NCI-H2107 treated with DMSO at 0.1 percent for 48 hours (cell line): ENCODE data around the gene POU3F2.

Experiments
- DNase-seq: peaks from one replicate; lab custom pipeline; 2025; ENCODE audit not compliant: unreplicated experiment; lab: John Stamatoyannopoulos, UW

The POU3F2 gene

DNA sequence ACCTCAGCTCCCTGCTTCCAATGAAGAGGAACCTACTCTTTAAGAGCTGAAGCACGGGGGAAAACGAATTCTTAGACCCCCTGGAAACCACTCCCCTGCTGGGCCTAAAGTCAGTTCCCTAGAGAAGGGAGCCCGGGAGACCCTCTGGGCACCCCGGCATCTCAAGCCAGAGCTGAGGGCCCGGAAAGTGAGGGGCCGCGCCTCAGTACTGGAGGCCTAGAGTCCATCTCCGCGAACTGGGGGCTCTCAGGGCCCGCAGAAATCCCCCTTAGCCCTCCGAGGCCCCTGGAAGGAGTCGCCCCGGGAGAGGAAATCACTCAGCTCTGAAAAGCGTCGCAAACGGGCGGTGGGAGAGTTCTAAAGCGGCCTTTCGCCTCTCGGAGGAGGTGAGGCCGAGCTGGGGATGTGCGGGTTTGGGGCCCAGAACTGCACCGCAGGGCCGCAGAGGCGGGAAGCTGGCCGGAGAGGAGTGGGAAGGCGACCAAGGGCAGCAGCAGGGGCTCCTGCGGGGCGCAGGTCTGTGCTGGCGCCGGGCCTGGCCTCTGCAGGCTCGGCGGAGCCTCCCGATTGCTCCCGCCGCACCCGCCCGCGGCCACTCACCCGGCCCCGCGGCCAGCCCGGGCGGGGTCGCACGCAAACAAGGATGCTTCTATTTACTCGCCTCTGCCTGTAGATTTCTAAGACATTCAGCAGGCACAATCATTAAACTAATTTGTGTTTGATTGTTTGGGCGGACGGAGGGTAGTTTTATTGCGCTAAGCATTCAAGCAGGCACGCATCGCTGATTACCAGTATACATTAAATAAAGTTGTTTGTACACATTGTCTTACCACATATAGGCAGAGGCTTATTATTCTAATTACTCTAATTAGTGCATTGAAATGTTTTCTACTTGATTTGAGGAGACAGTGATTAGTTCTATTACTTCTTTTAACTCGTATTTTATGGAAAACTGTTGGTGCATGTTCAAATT, 9.2 kb downstream of the POU3F2 start:
- DNase-seq: no peak

DNA sequence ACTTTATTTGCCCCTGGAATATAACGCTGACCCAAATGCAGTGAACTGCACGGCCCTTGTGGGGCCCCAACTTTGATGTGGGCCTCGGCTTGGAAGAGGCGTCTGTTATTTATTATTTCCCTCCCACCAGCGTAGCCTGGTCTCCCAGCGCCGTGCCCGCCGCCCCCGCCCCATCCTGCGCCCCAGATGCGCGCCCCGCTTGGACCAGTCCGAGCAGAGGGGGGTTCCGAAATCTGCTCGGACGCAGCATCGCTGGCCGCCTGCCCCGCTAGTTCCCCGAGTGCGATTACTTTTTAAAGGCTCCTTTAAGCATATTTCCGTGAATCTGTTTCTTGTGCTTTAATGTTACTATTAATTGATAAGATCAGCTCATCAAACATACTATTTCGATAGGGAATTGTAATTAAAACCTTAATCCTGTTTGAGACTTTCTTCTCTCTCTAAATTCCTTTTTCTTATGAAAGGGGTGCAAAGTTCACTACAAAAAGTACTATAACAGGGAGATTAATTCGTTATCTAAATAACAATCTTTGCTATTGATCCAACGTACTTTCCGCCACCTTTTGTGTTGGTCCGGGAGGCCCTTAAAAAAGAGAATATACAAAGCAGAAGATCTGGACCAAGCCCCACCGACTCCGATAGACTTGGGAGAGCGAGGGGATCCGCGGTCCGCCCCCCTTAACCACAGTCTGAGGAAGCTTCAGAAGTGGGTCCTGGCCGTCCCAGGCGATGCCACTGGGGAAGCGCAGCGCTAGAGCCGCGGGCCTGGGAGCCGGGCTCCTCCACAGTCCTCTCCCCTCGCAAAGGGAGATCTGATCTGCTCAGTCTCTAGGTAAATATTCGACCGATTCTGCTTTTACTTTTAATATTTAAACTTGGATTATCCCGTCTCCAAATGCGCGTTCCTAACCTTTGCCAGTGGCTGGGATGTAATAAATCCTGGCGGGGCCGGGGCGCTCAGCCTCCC, 10.2 kb downstream of the POU3F2 start:
- DNase-seq: no peak

DNA sequence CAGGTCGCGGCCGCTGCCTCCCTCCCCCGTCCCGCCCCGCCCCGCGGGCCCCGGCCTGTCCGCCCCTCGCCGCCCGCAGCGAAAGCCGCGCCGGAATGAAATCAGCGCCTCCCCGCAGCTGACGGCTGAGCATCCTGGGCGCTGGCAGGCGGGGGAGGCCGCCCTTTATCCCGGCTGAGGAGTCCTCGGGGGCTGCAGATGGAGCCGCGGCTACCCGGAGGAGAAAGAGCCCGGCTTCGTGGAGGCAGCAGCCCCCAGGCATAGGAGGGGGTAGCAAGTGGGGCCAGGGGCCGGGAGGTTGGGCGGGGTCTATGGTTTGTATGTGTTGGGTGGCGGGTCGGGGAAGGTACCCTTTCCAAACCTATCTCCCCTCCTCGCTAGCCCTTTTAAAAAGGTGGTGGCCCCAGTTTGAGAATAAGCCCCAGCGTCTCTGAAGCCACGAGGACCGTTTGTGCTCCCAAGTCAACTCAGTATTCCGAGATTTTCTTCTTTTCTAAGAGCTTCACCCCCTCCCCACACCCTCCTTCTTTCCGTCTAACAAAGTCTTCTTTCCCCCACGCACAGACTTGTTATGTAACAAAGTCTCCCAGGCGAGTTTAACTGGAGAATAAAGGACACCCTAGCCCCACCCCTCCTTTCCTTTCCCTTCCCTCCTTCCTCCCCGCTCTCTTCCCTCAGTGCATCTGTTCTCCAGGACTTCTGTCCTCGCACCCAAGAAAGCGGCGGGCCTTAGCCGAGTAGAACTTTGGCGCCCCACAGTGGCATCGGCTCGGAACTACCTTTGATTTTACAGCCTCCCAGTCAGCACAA, 11.0 kb downstream of the POU3F2 start:
- DNase-seq: peak; percentile 89

DNA sequence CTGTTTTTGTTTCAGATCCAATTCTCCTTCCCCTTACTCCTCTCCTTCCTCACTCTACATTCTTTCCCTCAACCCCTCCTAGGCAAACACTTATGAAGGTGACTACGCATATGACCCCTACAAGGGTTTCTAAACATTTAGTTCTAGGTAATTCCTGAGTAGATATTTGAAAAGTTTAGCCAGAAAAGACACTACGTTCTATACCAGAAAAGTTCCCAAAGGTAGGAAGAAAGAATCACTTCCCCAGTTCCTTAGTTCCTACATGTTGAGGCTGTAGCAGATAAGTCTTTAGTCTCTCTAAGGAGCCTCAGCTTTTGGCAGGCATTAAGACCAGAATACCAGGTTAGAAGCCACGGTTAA, 11.6 kb downstream of the POU3F2 start:
- no peak for DNase-seq

DNA sequence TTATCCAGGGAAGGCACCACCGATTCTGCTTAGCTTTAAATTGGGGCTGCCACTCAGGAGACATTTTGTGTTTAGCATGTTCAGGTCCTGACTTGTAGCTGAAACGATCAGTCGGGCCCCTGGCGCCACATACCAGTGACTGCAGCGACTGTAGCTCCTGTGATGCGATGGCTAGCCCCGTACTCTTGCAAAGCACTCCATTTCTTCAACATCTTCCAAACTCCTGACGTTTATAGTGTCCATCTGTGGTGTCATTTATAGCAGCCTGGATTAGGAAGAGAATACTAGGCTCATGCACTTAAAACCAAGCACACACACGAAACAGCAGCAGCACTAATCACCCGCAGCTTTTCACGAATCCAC, 13.0 kb downstream of the POU3F2 start:
- no peak for DNase-seq

DNA sequence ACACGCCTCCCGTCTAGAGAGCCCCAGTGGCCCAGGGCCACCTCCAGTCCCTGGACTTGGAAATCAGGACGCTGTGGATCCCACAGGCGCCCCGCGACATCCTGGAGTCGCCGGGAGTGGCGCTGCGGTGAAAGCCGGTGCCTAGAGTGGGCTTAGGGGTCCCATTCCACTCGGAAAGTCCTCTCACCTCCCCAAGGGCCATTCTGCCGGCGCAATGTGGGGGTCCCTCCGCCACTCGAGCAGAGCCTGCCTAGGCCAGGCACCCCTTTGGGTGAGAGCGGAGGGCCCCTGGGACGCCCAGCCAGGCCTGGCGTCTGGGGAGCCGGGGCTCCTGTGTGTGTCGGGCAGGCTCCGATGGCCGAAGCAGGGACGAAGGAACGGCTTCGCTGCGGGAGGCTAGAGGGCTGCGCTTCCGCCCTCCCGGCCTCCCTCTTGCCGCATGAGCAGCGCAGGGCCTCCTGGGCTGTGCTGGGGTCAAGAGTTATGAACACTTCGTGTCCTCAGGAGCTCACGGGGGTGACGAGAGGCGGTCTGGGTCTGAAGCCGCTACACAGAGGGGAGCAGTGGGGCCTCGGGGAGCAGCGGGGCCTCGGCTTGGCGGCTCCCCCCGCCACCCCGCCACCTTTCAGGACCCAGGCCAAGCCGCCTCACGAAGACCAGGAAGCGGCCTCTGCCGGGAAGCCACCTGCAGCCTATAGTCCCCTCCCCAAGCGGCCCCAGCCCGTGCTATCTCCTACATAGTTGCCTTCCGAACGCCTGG, 13.6 kb downstream of the POU3F2 start:
- DNase-seq: no peak

DNA sequence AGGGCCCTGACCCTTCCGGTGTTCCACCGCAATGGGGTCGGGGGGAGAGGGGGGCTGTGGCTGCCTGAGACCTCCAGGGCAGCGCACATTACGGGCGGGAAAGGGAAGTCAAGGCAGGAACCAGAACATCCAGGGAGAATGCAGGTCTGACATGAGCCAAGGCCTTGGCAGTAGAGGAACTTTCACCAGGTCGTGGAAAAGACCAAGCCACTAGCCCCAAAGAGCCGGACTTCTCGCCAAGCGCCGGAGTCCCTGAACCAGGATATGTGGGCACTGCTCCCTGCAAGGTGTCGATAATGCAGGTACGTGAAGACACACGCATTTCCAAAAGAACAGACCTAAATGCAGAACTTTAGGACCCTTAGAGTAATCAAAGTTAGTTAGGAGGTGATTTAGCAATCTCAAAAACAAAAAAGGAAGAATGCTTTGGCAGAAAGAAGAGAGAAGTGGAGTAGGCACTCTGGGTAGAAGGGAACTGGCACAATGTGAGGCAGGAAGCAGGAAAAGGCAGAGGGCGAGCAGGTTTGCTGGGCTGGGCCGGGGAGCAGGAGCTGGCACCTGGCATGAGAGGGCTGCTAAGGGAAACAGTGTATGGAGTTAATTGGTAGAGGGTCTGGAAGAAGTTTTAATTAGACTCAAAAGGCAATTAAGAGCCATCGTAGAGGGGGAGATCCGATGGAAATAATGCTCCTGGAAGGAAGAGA, 14.3 kb downstream of the POU3F2 start:
- DNase-seq: no peak

DNA sequence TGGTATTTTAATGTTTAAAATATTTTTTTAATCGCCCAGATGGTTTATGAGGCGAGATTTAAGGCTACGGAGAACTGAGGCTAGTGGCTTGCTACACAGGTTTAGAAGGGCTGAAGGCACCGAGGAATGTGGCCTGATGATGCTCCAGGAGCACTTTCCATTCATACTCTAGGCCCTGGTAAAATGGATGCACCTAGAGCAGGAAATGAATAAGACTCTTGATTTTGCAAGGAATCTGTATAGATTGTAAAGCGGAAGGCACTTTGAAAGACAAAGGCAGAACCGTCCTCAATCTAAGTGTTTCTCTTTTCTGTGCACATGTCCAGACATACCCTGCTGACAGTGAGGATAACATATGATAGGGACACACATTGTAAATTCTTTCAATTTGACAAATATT, 30.1 kb downstream of the POU3F2 start:
- no peak for DNase-seq

DNA sequence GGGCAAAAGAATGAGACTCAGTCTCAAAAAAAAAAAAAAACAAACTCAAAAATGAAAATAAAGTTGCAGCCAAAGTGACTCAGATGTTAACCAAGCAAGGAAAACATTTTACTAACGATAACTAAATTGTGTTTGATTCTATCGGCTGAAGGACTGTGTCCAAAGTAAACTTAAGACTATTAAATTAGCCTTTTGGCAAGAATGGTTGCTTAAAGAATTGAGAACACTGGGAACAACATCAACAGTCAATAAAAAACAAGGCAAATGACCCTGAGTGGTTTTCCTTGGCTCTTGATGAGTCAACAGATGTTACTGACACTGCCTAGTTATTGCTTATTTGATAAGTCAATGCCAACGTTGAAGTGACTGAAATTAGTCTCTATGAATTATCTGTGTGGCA, 36.7 kb downstream of the POU3F2 start:
- no peak for DNase-seq

DNA sequence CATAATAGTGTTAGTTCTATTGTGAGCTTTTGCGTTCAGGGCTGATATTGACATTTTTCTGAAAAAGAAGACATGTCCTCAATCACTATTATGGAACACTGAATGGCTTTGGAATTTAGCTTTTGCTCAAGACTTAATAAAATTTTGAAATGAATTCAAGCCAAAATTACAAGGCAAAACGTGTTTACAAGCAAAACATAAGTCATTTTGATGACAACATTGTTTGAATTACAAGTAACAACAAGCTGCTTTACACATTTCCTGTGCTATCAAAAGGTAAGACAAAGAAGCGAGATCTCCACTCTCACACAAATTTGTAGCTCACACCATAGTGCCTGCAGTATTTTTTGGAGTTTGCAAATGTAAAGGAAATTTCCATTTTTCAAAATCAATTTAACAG, 37.4 kb downstream of the POU3F2 start:
- no peak for DNase-seq

DNA sequence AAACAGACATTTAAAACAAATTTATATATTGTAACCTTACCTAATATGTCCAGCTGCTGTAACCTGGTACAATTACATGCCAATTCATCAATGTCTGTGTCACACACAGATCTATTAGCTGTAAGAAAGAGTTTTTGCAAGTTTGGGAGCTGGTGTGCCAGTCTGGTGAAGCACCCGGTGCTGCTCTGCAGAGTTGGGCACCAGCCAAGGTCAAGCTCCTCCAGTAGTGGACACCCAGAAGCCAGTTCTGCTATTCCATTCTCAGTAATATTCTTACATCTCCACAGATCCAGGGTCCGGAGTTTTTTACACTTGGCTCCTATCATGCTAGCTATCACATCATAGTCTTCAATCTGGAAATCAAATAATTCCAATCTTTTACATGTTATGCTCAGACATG, 41.0 kb downstream of the POU3F2 start:
- DNase-seq: no peak

DNA sequence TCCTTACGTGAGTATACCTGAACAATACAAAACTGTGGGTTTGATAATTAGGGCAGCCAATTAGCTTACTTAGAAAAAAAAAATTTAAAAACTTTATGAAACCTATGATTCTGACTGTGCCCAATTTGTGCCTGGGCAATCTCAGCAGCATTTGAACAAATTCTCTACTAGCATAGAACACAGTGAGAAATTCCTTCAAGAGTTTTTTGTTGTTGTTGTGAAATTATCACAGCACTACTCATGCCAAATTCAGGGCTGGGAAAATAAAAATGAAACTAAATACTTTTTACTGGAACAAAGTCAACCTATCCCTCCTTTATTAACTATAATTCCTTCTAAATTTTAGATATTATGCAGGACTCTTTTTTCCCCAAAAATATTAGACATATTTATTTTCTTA, 42.9 kb downstream of the POU3F2 start:
- no peak for DNase-seq

DNA sequence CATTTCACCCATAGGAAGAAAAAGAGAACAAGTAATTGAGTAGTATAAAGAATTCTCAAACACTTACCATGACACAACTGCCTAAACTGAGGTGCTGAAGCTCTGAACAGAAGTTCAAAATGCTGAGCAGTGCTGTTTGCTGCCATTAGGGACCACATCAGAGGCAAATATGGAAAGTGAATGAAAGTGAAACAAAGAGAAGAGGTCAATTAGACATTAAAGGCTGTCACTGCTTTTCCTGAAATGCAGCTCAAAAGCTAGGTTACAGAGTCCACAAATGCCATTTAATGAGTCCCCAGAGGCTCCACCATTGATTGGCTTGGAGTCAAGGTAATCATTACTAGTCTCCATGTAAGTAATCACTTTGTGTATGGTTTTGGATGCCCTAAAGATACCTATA, 46.1 kb downstream of the POU3F2 start:
- DNase-seq: no peak

DNA sequence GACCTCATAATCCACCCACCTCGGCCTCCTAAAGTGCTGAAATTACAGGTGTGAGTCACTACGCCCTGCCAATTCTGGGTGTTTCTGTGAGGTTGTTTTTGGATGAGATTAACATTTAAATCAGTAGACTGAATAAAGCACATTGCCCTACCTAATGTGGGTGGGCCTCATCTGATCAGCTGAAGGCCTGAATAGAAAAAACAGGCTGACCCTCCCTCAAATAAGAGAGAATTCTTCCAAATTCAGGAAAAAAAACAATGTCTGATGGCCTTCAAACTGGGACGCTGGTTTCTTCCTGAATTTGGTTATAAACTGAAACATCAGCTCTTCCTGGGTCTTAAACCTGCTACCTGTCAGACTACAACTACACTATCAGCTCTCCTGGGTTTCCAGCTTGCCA, 51.0 kb downstream of the POU3F2 start:
- DNase-seq: no peak

DNA sequence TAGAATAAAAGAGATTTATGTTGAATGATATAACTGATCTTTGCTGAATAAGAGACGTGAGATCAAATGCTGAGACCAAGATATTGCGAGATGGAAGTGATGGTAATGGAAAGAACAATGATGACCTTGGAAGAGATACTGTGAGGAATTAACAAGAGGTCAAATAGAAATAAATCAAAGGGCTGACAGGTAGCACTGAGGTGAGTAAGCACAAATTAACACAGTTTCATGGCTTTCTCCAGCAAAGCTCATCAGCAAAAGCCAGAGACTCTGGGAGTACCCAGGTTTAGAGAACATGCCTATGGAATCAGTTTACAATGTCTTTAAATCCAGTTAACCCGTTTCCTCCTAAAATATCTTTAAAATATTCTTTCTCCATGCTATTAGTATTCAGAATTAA, 53.3 kb downstream of the POU3F2 start:
- DNase-seq: no peak
